Glutamatergic neuron (in vitro differentiated cells): Measurements from ENCODE around the gene ZMYND8. TPM values are rescaled to one million over a fixed set of nuclear protein-coding genes. Genes with fewer than 3 reads are reported as not detected.
A peak's percentile ranks its signal among the peaks of the same experiment; 100 is the strongest.

Source experiments
- DNase-seq: peaks from one replicate; pipeline ENCODE4 v3.0.0; 2022
- H3K27ac Mint-ChIP-seq: one replicate; pipeline ENCODE4 v1.8.0; 2020; ENCODE audit warnings: mild to moderate bottlenecking, mixed read lengths, inconsistent platforms; ENCODE audit not compliant: unreplicated experiment
- H3K27me3 Mint-ChIP-seq: one replicate; pipeline ENCODE4 v1.8.0; 2020; ENCODE audit warnings: mild to moderate bottlenecking, moderate library complexity, mixed read lengths, inconsistent platforms; ENCODE audit not compliant: unreplicated experiment
- H3K36me3 Mint-ChIP-seq: one replicate; pipeline ENCODE4 v1.8.0; 2020; ENCODE audit warnings: mild to moderate bottlenecking, mixed read lengths, inconsistent platforms; ENCODE audit not compliant: unreplicated experiment
- H3K4me1 Mint-ChIP-seq: one replicate; pipeline ENCODE4 v1.8.0; 2020; ENCODE audit warnings: mild to moderate bottlenecking, low read depth, mixed read lengths, inconsistent platforms; ENCODE audit not compliant: unreplicated experiment
- H3K4me3 Mint-ChIP-seq: one replicate; pipeline ENCODE4 v1.8.0; 2020; ENCODE audit warnings: mild to moderate bottlenecking, mixed read lengths, inconsistent platforms; ENCODE audit not compliant: unreplicated experiment
- H3K9me3 Mint-ChIP-seq: one replicate; pipeline ENCODE4 v1.8.0; 2020; ENCODE audit warnings: mild to moderate bottlenecking, moderate library complexity, mixed read lengths, inconsistent platforms; ENCODE audit not compliant: unreplicated experiment
- total RNA-seq: library from RNA; stranded (reverse); fragmentation: NEBNext Ultra II Directional; extraction: Animal tissue kit (Norgen Biotek cat#: 25700); gene quantifications from one replicate; pipeline ENCODE4 v1.2.1, GENCODE V29; 2021; ENCODE audit not compliant: unreplicated experiment
- TF ChIP-seq, protein P1 (sequence below): fragments of 200-600 bp; sonication (generic); IDR thresholded peaks from one replicate; pipeline ENCODE4 v1.5.0; 2021; ENCODE audit not compliant: partially characterized antibody, unreplicated experiment

The ZMYND8 gene
- total RNA-seq, 1 donor from 2014 or later: 116 TPM

DNA sequence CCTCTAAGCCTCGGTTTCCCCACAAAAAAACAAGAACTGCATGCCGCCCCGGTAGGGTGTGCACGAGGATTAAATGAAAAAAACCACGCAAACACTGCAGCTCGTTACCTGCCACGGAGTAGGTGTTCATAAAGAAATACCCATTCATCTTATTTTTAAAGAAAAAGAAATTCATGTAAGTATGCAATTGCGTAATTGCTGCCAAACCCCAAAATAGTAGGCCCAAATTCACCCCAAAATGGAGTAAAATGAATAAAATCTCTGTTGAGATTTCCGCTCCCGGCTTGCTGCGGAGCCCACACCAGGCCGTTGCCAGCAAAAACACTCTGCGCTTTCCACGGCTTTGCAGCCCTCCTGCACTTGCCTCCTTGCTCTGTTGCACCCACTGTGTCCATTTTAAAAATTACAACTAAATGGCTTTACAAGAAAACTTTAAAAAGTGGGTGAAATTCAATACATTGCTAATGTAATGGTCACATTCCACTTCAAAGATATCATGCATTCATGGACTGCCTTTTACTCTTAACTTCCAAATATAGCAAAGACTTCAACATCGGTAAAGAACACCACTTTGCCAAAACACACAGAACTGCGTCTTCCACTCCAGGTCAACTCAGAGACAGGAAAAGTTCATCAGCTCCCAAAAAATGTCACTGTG is 125.0 kb downstream of the ZMYND8 start:
- TF ChIP-seq, protein P1, sequence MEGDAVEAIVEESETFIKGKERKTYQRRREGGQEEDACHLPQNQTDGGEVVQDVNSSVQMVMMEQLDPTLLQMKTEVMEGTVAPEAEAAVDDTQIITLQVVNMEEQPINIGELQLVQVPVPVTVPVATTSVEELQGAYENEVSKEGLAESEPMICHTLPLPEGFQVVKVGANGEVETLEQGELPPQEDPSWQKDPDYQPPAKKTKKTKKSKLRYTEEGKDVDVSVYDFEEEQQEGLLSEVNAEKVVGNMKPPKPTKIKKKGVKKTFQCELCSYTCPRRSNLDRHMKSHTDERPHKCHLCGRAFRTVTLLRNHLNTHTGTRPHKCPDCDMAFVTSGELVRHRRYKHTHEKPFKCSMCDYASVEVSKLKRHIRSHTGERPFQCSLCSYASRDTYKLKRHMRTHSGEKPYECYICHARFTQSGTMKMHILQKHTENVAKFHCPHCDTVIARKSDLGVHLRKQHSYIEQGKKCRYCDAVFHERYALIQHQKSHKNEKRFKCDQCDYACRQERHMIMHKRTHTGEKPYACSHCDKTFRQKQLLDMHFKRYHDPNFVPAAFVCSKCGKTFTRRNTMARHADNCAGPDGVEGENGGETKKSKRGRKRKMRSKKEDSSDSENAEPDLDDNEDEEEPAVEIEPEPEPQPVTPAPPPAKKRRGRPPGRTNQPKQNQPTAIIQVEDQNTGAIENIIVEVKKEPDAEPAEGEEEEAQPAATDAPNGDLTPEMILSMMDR: no peak
- Mint-ChIP-seq H3K4me1 (peaks cover 34% of the 10 kb centered on the region), H3K36me3 (peaks cover under 1% of the 10 kb centered on the region), H3K27me3 (peaks cover 11% of the 10 kb centered on the region), H3K9me3 (peaks cover 7% of the 10 kb centered on the region), H3K27ac (peak overlapping the region; percentile 98), H3K4me3 (peak overlapping the region; percentile 71)
- no peak for DNase-seq

DNA sequence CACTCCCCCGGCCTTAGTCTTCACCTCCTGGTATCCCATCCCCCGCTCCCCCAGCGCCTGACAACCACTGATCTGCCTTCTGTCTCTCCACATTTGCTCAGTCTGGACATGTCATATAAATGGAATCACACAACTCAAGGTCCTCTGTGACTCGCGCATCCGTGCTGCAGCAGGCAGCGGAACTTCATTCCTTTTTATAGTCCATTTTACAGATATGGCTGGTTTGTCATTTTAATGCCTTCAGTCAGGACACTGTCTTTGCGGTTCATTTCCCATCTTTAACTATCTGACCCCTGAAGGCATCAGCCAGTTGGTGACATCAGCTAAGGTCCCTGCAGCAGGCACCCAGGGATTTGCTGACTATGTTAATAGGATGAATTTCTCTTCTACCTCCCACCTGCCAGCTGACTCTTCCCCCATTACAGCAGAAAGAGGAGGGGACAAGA is 125.7 kb downstream of the ZMYND8 start:
- H3K36me3 Mint-ChIP-seq: peaks cover 4% of the 10 kb centered on the region
- TF ChIP-seq, protein P1: no peak
- DNase-seq: peak; percentile 73
- H3K4me3 Mint-ChIP-seq: peak overlapping the region; percentile 71
- H3K27ac Mint-ChIP-seq: peak overlapping the region; percentile 98
- H3K27me3 Mint-ChIP-seq: peaks cover 11% of the 10 kb centered on the region
- H3K9me3 Mint-ChIP-seq: peaks cover 11% of the 10 kb centered on the region
- peaks cover 34% of the 10 kb centered on the region for H3K4me1 Mint-ChIP-seq

DNA sequence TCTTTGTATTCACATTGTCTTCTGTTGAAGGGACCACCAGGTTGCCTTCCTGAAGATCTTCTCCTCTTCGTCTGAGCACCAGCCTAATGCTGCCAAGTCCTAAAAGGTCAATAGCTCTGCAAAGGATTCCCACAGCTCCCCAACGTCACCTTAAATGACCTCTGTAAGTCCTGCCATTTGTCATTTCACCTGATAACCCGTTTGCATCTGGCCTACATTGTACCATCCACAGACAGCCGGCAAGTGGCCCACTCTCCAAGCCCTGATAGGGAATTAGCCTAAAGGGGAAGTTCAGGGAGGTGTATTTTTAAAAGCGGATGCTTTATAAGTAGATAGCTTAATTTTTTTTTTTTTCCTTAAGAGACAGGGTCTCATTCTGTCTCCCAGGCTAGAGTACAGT is 127.8 kb downstream of the ZMYND8 start:
- H3K9me3 Mint-ChIP-seq: peaks cover 15% of the 10 kb centered on the region
- peaks cover 34% of the 10 kb centered on the region for H3K4me1 Mint-ChIP-seq
- TF ChIP-seq, protein P1: no peak
- H3K27me3 Mint-ChIP-seq: peaks cover 13% of the 10 kb centered on the region
- no peak overlapping the region for H3K4me3 Mint-ChIP-seq
- H3K36me3 Mint-ChIP-seq: peaks cover 8% of the 10 kb centered on the region
- peak overlapping the region; percentile 77 for H3K27ac Mint-ChIP-seq
- DNase-seq: no peak

DNA sequence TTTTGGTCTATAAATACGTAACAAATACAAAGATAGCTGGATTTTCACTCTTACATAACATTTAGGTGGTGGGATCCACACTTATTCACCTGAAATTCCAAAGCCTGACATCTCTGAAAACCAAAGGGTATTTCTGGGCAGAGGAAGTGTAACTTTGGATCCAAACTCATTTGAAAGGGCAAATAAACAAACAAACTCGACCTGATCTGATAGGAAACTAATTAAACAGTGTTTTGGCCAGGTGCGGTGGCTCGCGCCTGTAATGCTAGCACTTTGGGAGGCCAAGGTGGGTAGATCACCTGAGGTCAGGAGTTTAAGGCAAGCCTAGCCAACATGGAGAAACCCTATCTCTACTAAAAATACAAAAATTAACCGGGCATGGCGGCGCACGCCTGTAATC is 128.9 kb downstream of the ZMYND8 start:
- Mint-ChIP-seq H3K27ac (no peak overlapping the region), H3K27me3 (peaks cover 13% of the 10 kb centered on the region), H3K4me3 (no peak overlapping the region), H3K4me1 (peaks cover 28% of the 10 kb centered on the region), H3K9me3 (peaks cover 15% of the 10 kb centered on the region), H3K36me3 (peaks cover 8% of the 10 kb centered on the region)
- no peak for DNase-seq
- TF ChIP-seq, protein P1: no peak

DNA sequence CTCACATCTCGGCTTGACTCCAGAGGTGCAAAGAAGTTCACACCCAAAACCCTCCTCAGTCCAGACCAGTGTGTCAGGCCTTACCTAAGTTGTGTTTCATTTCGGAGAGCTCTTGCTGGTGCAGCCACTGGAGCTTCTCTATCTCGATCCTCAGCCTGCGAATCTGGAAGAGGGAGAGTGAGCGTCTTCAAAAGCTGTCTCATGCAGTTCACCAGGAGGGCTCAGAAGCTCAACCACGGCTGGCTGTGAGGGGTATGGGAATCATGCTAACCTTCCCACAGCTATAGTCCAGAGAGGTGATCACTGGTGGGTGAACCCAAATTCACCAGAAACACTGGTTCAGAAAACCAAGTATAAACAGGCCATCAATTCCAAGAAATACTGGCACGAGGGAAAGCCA is 129.4 kb downstream of the ZMYND8 start:
- Mint-ChIP-seq H3K9me3 (peaks cover 15% of the 10 kb centered on the region), H3K4me3 (no peak overlapping the region), H3K4me1 (peaks cover 26% of the 10 kb centered on the region), H3K27ac (no peak overlapping the region), H3K36me3 (peaks cover 8% of the 10 kb centered on the region), H3K27me3 (peaks cover 13% of the 10 kb centered on the region)
- no peak for DNase-seq
- TF ChIP-seq, protein P1: no peak
